Neural cell (in vitro differentiated cells): ENCODE results near the gene VSIG10L2.

ENCODE experiments used
- CTCF ChIP-seq: fragments of 450-650 bp; IDR thresholded peaks from 2 replicates; pipeline ENCODE4 v1.5.1; 2014; ENCODE audit warnings: antibody characterized with exemption, mild to moderate bottlenecking, moderate library complexity; ENCODE audit not compliant: poor library complexity, severe bottlenecking
- EZH2 ChIP-seq: fragments of 200-600, 300-800 bp; shearing (Covaris generic), sonication (generic); IDR thresholded peaks from 2 replicates; pipeline ENCODE4 v1.6.1; 2014; ENCODE audit warnings: antibody characterized with exemption, low read length, borderline replicate concordance, mild to moderate bottlenecking; ENCODE audit not compliant: insufficient read depth, poor library complexity, severe bottlenecking
- RAD21 ChIP-seq: fragments of 450-650 bp; conservative IDR thresholded peaks from 2 replicates; pipeline ENCODE4 v1.6.1; 2014; ENCODE audit warnings: antibody characterized with exemption, mild to moderate bottlenecking, moderate library complexity
- SMC3 ChIP-seq: fragments of 450-650 bp; conservative IDR thresholded peaks from 2 replicates; pipeline ENCODE4 v1.6.1; 2014; ENCODE audit warnings: antibody characterized with exemption, mild to moderate bottlenecking, moderate library complexity; ENCODE audit not compliant: poor library complexity
- TAF1 ChIP-seq: IDR thresholded peaks from 2 replicates; pipeline ENCODE4 v1.6.1; 2012; ENCODE audit warnings: low read depth

DNA sequence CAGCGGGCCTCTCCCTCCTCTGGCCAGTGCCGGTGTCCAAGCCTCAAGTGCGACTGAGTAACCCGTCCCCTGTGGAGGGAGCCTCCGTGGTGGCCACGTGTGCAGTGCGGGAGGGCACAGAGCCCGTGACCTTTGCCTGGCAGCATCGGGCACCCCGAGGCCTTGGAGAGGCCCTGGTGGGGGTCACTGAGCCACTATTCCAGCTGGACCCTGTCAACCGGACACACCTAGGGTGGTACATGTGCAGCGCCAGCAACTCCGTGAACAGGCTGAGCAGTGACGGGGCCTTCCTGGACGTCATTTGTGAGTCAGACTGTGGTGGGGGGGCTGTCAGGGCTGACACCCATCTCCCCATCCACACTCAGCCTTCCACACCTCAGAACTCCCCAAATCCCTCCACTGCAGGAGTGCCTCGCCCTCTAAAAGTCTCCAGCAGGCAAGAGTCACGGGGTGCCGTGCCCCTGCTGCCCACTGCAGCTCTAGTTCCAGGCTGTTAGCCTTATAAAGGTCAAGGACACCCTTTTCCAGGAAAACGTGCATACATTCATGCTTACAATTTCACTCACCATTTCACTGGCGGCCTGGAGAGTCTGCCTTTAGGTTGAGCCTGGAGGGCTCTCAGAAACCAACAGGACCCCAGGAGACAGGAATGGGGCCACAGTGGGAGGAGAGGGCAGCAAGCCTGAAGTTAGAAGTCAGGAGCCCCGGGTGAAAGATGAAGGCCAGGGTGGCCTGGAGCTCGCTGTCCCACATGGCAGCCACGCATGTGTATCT, 2.6 kb downstream of the VSIG10L2 start:
- TF ChIP-seq CTCF (no peak), SMC3 (no peak), TAF1 (no peak), EZH2 (no peak), RAD21 (no peak)
